GM19351 (cell line): ENCODE results near the gene TMUB1.
A peak's percentile ranks its signal among the peaks of the same experiment; 100 is the strongest.
"Not testable (repeated sequence)": the region's sequence is repeated elsewhere in the genome, so short reads cannot be mapped to it uniquely, and the experiment has no call there.

Experiments
- ATAC-seq: cut with Tn5 transposase; IDR thresholded peaks from one replicate; pipeline ENCODE4 v1.9.1; 2021; ENCODE audit warnings: mild to moderate bottlenecking, moderate library complexity; ENCODE audit not compliant: unreplicated experiment

Gene TMUB1

GRCh38 chr7:151057506-151057988 lies 25.7 kb downstream of the TMUB1 start, which contains the start of gene CDK5:
Gene CDK5, minus strand, starts transcription at chr7:151057897. Its CDS starts 49 bp downstream, at chr7:151057848.
- ATAC-seq = peak; percentile 10

- no peak for ATAC-seq
Observed at GRCh38 chr7:151056666-151057505, 26.4 kb downstream of the TMUB1 start.

DNA sequence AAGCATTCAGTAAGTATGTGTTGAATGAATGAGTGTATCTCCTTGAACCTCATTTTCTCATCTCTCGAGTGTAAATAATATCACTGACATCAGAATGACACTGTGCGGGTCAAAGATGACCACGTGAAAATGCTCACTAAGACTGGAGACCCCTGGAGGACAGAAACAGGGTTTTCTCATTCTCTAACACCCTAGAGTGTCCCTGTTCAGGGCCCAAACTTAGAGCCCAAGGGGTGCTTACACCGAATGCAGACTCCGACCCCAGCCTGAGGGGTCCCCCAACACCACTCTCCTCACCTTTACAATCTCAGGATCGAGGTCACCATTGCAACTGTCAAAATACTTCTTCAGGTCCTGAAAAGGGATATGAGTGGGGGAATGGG lies 27.0 kb downstream of the TMUB1 start:
- no peak for ATAC-seq

GRCh38 chr7:151053751-151054150 lies 29.5 kb downstream of the TMUB1 start:
- no peak for ATAC-seq

- ATAC-seq = no peak
Observed at GRCh38 chr7:151053096-151053495, 30.2 kb downstream of the TMUB1 start.

DNA sequence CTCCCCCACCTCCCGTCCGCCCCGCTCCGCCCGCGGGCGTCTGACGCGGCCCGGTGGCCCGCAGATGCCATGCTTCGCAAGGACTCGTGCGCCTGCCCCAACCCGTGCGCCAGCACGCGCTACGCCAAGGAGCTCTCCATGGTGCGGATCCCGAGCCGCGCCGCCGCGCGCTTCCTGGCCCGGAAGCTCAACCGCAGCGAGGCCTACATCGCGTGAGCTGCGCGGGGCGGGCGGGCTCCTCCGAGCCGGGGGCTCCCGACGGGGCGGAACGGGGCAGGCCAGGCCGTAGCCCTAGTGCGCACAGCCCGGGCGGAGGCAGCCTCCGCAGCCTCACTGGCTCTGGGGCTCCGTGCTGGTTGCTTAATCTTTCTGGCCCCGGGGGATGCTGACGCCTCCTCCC lies 32.2 kb downstream of the TMUB1 start:
- ATAC-seq = no peak

- no peak for ATAC-seq
Observed at GRCh38 chr7:151048911-151049463, 34.3 kb downstream of the TMUB1 start.

DNA sequence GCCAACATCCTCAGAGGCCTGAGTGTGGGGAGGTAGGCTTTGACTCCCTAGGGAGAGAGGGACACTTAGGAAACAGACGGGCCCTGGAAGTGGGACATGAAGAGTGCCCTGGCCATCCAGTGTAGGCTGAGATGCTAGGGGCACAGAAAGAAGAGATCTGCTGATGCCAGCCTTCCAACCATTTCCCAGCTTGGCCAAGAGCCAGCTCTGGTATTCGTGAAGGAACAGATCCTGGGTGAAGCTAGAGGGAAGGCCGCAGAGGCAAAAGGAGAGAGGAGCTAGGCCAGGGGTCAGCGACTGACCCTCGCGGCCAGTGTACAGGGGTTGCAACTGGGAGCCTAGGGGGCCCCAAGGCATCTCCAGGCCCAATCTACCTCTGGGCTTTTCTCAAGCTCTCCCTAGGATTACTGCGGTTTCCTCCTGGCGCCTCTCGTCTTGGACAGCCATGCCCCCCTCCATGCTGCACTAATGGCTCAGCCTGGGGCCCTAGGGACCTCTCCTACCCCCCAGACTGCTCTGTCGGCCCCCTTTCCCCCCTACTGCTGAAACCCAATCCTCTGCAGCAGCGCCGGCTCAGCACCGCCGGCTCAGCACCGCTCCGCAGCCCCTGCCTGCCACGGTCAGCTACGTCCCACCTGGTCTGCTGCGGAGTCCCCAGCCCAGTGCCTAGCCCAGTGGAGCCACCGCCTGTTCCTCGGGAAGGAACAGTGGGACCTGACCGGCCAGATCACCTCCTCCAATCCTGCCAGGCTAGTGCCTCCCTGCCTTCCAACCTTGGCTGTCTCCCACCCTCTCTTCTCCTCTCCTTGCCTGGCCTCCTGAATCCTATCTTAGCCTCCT lies 35.1 kb downstream of the TMUB1 start, which contains the start of gene ASIC3:
Gene ASIC3, plus strand, starts transcription at position 556 of the 840 bp plus-strand sequence. CDS start 355 bp downstream, outside the sequence.
- ATAC-seq = no peak

DNA sequence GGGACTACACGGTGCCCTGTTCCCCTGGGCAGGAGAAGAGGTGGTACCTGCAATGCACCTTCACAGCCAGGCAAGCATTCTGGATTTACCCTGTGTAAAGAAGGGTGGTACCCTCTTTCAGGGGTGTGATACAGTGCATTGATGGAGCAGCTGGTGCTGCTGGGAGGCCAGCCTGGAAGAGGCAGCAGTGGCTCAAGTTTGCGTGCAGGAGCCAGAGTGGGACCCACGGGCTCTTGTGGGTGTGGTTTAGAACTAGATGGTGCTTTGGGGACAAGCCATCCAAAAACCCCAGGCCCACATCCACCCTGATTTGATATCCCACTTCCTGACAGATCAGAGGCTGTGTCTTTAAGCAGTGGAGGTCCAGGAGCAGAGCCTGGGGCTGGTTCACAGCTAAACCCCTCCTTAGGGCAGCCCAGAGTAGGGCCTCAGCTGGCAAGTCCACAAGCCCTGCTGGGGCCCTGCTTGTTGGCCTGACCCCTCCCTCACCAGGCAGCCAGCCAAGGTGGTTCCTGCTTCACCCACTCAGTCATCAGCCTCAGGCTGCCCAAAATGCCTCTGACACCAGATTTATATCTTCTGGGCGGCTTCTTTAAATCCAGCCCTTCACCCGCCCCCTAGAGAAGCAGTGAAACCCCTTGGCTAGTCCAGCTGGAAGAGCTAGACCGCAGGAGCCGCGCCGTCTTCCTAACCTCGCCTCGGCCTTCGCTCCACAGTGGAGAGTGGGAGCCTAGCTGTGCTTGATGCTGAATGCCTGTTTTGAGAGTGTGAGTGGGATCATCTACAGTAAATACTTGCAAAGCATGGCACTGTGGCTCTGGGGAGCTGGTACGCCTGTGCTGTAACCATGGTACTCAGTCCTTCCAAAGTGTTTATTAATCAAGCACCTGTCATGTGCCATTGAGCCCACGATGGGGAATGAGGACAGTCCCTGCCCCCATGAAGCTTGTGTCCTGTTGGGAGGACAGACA lies 36.4 kb downstream of the TMUB1 start:
- ATAC-seq = no peak

- ATAC-seq = no peak
Observed at GRCh38 chr7:151045967-151046366, 37.3 kb downstream of the TMUB1 start.

- ATAC-seq = no peak
Observed at GRCh38 chr7:151045262-151045661, 38.0 kb downstream of the TMUB1 start.

- ATAC-seq = no peak
Observed at GRCh38 chr7:151043959-151044358, 39.3 kb downstream of the TMUB1 start.

GRCh38 chr7:151043449-151043848 lies 39.8 kb downstream of the TMUB1 start:
- ATAC-seq = not testable (repeated sequence)

DNA sequence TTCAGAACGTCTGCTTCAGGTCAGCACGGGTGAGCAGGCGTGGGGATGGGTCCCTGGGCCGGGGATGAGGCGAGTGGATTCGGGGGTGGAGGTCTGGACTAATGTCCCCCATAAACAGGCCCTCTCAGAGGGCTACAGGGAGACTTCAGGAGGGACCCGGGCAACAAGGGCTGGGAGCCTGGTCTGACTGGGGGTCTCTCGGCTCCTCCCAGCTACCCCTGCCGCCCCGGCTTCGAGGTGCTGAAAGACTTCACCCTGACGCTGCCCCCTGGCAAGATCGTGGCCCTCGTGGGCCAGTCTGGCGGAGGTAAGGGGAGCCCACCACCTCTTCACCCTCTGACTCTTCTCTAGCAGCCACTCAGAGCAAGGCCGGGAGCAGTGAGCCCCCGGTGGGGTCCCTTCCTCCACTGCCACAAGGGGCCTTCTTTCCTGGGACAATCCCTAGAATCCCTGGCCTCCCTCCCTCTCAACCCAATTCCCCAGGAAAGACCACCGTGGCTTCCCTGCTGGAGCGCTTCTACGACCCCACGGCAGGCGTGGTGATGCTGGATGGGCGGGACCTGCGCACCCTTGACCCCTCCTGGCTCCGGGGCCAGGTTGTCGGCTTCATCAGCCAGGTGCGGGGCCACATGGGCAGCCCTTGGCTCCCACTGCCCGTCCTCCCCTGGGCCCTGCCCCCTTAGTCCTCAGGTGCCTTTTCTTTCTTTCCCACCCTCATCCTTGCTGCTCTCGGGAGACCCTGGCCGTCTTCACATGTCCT lies 42.5 kb downstream of the TMUB1 start:
- ATAC-seq = no peak

DNA sequence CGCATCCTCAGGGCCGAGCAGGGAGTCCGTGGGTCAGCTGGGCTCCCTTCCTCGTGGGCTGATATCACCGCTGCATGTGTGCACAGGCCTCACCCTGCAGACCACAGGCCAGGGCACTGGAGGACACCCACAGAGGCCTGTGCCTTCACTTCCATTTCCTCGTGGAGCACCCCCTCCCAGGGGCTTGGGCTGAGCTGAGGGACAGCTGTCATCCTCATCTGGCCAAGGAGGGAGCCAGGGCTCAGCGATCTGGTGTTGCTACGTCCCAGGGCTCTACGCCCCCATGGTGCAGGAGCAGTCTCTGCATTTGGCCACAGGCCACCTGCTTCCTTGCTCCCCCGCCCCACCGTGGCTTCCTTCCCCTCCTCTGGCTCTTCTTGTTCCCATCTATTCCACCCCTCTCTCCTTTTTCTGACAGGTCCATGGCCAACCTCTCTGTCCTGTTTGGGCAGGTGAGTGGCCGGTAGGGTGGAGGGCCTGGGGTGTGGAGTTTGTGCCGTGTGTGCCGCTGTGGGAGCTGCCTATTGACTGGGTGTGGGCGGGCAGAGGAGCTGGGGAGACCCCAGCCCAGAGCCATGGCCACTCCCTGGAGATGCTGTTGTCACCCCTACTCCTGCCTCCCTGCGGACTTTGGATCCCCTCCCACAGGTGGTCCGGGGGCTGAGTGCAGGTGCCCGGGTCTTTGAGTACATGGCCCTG lies 43.3 kb downstream of the TMUB1 start:
- ATAC-seq = no peak

DNA sequence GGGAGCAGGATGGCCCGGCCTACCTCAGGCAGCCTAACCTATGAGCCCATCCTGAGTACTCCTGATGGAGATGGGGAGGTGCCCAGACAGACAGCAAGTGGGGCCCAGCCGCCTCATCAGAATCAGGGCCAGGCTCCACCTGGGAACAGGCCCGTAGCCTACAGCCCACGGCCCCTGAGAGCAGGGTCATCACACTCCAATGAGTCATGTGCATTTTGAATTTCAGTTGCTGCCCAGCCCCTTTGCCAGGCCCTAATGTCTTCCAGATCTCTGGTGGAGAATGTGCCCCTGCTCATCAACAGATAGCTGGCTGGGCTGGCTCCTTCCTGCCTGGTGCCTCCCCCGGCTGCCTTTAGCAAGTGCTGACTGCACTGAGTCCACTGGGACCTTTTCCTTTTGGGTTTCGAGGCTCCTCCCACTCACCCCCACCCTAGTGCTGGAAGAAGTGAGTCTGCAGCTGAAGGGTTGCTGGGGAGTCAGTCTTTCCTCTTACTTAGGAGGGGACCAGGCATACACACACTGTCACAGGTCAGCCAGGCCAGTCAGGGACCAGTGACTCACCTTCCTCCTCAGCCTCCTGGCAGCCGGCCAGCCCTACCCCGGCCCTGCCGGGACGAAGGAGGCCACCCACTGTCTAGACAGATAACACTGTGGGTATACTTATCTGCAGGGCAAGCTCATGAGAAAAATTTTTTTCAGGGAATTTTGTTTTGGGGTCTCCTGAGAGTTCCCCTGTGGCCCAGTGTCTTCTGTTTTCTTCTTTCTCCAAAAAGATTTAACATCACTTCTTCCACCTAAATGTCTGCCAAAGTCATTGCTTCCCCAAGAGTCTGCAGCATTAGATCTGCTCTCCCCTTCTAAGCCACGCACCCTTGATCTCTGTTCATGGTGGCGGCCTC lies 44.1 kb downstream of the TMUB1 start:
- no peak for ATAC-seq

GRCh38 chr7:151035902-151036301 lies 47.4 kb downstream of the TMUB1 start:
- no peak for ATAC-seq
